Measurements from ENCODE around the gene IL17RE. TPM values are rescaled to one million over a fixed set of nuclear protein-coding genes. Genes with fewer than 3 reads are reported as not detected.
A peak's percentile ranks its signal among the peaks of the same experiment; 100 is the strongest.

Gene IL17RE
- total and polyA plus RNA-seq, 9 of the 15 experiments (the other 6 are each of a cell fraction or from before 2014, with no cell fraction given): 0.32 to 1.9 (median 0.51) TPM; not detected in 4

- TF ChIP-seq ATF1 (CRISPR knock-in tag; IDR thresholded peaks at IDR 0.05): no peak
- TF ChIP-seq ATF1 (tag; IDR thresholded peaks at IDR 0.05): 0 out of 2 replicates have a peak, but pooled peaks have one; percentile 14
- TF ChIP-seq HBP1 (CRISPR knock-in tag; IDR thresholded peaks at IDR 0.05): no peak
- TF ChIP-seq RBM34 (IDR thresholded peaks at IDR 0.05; ENCODE audit: borderline replicate concordance, insufficient read depth, low read length): no peak
- TF ChIP-seq ZNF77 (CRISPR knock-in tag; IDR thresholded peaks at IDR 0.05): no peak
- peak; percentile 81 for TF ChIP-seq CBFA2T3 (IDR thresholded peaks at IDR 0.05)
- TF ChIP-seq BDP1 (IDR thresholded peaks at IDR 0.05; ENCODE audit: insufficient read depth, insufficient read length): no peak
- TF ChIP-seq KHSRP (IDR thresholded peaks at IDR 0.05): no peak
- no peak for TF ChIP-seq ZNF57 (CRISPR knock-in tag; IDR thresholded peaks at IDR 0.05)
- TF ChIP-seq MEIS2 (IDR thresholded peaks at IDR 0.05; ENCODE audit: partially characterized antibody): peak; percentile 93
- TF ChIP-seq ZBTB9 (CRISPR knock-in tag; IDR thresholded peaks at IDR 0.05): no peak
- no peak for TF ChIP-seq MLX (CRISPR knock-in tag; conservative IDR thresholded peaks at IDR 0.05)
- peak; percentile 75 for TF ChIP-seq ADNP (tag; IDR thresholded peaks at IDR 0.05)
- no peak for TF ChIP-seq ZC3H11A (IDR thresholded peaks at IDR 0.05; ENCODE audit: low read depth, low read length)
- no peak for TF ChIP-seq PCBP2 (IDR thresholded peaks at IDR 0.05; ENCODE audit: low read depth, low read length, poor library complexity, severe bottlenecking)
- TF ChIP-seq HNRNPLL (IDR thresholded peaks at IDR 0.05; ENCODE audit: low read depth, low read length, poor library complexity, severe bottlenecking): no peak
- no peak for TF ChIP-seq ZNF217 (CRISPR knock-in tag; IDR thresholded peaks at IDR 0.05)
- TF ChIP-seq NR2F6 (CRISPR knock-in tag; IDR thresholded peaks at IDR 0.05): no peak
- no peak for TF ChIP-seq CREBBP (IDR thresholded peaks at IDR 0.05; ENCODE audit: low read depth, low read length)
- TF ChIP-seq GTF2E2 (tag; IDR thresholded peaks at IDR 0.05): 0 out of 2 replicates have a peak, but pooled peaks have one; percentile 32
- no peak for TF ChIP-seq EWSR1 (IDR thresholded peaks at IDR 0.05; ENCODE audit: borderline replicate concordance, low read depth, partially characterized antibody)
- TF ChIP-seq EGR1 (conservative IDR thresholded peaks at IDR 0.05): no peak
- no peak for TF ChIP-seq ZKSCAN1 (IDR thresholded peaks at IDR 0.05; ENCODE audit: low read depth, low read length)
- TF ChIP-seq U2AF1 (optimal IDR thresholded peaks at IDR 0.05; ENCODE audit: low read depth, low read length): no peak
- TF ChIP-seq ETV5 (CRISPR knock-in tag; IDR thresholded peaks at IDR 0.05; ENCODE audit: low read depth): 0 out of 2 replicates have a peak, but pooled peaks have one; percentile 58
- no peak for TF ChIP-seq ZNF124 (CRISPR knock-in tag; IDR thresholded peaks at IDR 0.05)
- TF ChIP-seq ZFP1 (CRISPR knock-in tag; IDR thresholded peaks at IDR 0.05): no peak
- TF ChIP-seq GATA2 (CRISPR knock-in tag; IDR thresholded peaks at IDR 0.05): peak; percentile 81
- no peak for TF ChIP-seq ZC3H8 (IDR thresholded peaks at IDR 0.05)
- TF ChIP-seq EP300 (IDR thresholded peaks at IDR 0.05; ENCODE audit: low read length): peak; percentile 64
Measured at GRCh38 chr3:9884555-9885165, 18.0 kb upstream of the IL17RE start (continued).

Measured in K562 (cell line).